GM19239 (cell line): ENCODE measurements around the gene RIMKLA.

Source experiments
- DNase-seq: peaks from one replicate; pipeline ENCODE4 v3.0.0; 2011; ENCODE audit warnings: low spot score; ENCODE audit not compliant: insufficient read length
- FAIRE-seq: peaks from 2 replicates; lab custom pipeline; 2011; peaks lifted over from hg19 to GRCh38; lab: Jason Lieb, UNC

RIMKLA gene

DNA sequence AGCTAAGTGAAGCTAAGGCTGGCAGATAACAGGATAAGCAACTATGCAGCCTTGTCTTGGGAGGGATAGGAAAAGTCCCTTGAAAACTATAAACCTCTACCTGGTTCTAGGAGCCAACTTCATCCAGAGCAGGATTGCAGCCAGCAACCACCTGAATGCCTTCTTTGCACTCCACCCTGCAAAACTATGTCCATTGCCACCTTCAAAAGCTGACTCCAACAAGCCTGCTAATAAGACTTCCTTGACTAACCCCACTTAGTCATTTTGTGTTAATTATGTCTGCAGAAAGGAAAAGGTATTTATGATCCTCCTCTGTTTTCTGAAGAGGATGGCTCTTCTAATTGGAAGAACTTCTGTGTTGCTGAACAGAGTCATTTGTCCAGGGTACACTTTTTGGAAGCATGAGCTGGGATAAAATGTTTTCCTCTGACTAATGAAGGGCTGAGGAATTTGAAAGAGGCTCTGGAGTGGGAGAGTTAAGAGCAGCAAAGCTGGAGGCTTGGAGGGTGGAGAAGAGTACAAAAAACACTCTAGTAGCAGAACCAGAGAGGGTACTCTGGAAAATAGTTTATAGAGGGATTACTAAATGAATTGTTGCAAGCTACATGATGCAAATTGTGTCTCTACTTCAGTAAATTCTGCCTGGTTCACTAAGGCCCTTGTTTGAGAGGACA lies 9.6 kb upstream of the RIMKLA start:
- FAIRE-seq: no peak
- DNase-seq: no peak

GRCh38 chr1:42372796-42373195 lies 7.8 kb upstream of the RIMKLA start:
- DNase-seq (no peak), FAIRE-seq (no peak)

GRCh38 chr1:42379794-42380585 lies 602 bp upstream of the RIMKLA start:
- peak; percentile 48 for DNase-seq
- peak; percentile 37 for FAIRE-seq

GRCh38 chr1:42381280-42381673 lies 685 bp downstream of the RIMKLA start:
- no peak for DNase-seq
- peak; percentile 23 for FAIRE-seq

DNA sequence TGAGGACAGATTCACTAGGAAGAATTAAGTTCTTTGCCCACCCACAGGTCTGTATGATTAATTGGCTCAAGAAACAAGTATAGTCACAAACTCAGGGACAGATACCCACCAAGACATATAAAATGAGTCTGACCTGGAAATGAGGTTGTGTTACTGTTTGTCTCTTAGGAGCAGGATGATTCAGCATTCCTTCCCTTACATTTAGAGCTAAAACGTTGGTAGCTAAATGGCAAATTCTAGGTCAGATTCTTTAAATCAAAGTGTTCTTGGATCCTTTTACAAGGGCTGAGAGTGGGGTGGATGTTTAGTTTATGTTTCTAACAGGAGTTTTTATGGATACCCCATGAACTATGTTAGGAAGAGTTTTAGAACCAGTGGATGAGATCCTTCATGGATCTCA lies 4.7 kb downstream of the RIMKLA start:
- DNase-seq (no peak), FAIRE-seq (peak; percentile 51)

DNA sequence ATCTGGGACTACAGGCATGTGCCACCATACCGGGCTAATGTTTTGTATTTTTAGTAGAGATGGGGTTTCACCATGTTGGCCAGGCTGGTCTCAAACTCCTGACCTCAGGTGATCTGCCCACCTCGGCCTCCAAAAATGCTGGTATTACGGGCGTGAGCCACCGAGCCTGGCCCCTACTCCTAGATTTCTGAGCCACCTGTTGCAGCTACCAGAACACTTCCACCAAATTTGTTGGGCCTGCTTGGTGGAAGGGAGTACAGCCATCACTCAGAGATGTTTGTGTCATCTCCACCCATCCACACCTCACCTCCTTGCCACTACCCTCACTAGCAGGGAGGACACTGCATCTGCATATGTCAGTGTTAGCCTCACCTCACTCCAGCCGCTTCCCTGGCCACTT lies 5.5 kb downstream of the RIMKLA start:
- no peak for DNase-seq
- no peak for FAIRE-seq

GRCh38 chr1:42392255-42392654 lies 11.7 kb downstream of the RIMKLA start:
- FAIRE-seq (no peak), DNase-seq (no peak)

- FAIRE-seq (no peak), DNase-seq (no peak)
These were observed 12.6 kb downstream of the RIMKLA start for GRCh38 chr1:42392967-42393848.

DNA sequence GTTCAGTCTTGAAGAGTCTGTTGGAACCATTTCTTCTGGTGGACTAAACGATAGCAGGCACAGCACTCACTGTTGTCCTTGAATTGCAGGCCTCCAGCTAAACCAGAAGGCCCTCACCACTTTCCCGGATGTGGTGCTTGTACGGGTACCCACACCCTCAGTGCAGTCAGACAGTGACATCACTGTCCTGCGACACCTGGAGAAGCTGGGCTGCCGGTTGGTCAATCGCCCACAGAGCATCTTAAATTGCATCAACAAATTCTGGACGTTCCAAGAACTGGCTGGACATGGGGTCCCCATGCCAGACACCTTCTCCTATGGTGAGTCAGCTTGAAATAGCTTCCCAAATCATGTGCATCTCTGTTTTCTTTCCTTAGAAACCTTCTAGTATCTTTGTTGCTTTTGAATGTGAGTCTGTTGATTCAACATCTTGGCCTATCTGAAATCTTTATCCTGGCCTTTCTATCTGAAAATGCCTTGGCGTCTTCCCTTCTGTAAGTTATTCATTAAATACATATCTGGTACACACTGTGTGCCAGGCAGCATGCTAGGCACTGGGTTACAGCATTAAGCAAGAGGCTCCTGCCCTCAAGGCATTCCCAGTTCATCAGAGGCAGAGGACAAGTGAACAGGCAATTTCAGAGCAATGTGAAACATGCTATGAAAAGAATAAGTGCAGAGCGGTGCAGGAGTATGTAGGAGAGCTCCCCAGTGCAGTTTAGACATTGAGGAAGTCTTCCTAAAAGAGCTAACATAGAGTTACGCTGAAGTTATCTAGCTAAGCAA lies 18.9 kb downstream of the RIMKLA start:
- DNase-seq (no peak), FAIRE-seq (no peak)

GRCh38 chr1:42403880-42404400 lies 23.3 kb downstream of the RIMKLA start:
- FAIRE-seq (no peak), DNase-seq (no peak)

- DNase-seq (no peak), FAIRE-seq (no peak)
These were observed 34.2 kb downstream of the RIMKLA start for GRCh38 chr1:42414551-42415496.

DNA sequence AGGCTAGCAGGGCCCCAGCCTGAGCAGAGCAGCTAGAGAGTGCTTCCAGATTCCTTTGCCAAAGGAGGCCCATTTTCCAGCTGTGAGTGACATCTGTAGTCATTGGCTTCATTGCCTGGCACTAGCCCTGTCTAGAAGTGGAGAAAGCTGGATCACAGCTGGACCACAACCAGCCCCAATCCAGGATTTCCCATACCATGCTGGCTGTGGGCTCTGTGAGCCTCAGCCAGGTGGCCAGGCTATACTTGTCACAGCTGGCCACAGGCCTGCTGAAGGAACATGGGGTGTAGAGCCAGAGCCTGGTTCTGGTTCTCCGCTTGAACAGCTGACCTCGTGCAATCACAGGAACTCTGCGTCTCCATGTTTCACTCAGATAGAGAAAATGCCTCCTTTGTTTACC lies 36.6 kb downstream of the RIMKLA start:
- DNase-seq: no peak
- no peak for FAIRE-seq

DNA sequence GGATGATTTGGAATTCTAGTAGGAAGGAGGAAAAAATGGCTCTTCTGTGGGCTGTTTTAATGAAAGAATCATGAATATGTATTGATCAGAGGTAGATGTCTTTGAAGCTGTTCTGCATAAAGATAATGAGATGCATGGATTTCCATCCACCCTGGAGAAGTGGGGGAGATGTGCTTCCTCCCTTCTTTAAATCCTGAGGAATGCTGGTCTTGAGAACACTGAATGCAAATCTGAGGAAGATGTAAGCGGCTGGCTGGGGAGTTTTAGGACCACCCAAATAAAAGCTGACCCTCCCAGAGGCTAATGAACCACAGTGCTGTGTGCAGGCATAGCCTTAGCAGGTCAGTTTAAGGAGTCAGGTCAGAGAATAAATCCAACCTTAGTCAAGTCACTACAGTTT lies 37.9 kb downstream of the RIMKLA start:
- FAIRE-seq: no peak
- DNase-seq: no peak

- no peak for FAIRE-seq
- DNase-seq: no peak
These were observed 38.7 kb downstream of the RIMKLA start for GRCh38 chr1:42419126-42419821.

DNA sequence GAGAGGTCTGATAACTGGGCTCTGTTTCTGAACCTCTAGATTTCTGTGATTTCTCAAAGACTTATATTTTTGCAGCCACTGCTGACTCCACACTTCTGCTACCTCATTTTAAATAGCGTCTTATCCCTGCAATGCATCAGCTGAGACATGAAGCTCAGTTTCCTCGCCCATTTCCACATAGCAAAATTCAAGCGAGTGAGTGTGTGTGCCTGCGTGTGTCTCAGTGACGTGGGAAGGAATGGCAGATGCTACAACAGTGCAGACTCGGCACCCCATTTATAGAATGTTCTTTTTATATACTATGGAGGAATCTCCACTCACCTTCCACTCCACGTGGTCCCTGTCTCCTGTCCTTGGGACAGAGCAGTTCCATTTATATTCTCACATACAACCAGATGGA lies 39.5 kb downstream of the RIMKLA start:
- FAIRE-seq (no peak), DNase-seq (no peak)

DNA sequence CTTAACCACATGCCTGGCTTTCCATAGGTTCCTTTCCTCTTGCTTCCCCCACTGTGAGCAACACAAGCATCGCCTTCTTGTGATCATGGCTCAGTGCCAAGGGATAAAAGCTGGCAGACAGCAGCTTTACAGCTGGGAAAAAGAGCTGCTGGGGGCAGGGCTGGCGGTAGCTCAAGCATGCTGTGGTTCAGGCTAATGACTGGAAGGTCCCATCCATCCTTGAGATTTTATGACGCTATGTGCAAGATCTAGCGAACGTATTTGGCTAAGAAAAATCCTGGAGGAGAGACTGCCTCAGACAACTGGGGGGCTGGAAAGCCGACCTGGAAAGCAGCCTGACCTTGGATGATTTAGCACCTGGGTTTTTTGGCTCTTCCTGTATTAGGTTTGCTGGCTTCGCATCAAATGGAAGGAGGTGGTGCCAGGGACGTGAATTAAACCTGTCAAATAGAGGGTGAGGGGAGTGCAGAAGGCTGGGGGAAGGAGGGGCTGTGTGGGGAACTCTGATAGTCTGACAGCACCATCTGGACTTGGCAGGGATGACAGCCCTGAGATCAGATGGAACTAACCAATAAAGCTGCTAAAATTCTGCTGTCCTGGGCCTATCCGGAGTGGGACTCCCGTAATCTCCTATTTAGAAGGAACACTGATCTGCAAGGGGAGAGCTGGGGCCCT lies 40.5 kb downstream of the RIMKLA start:
- no peak for FAIRE-seq
- DNase-seq: no peak

DNA sequence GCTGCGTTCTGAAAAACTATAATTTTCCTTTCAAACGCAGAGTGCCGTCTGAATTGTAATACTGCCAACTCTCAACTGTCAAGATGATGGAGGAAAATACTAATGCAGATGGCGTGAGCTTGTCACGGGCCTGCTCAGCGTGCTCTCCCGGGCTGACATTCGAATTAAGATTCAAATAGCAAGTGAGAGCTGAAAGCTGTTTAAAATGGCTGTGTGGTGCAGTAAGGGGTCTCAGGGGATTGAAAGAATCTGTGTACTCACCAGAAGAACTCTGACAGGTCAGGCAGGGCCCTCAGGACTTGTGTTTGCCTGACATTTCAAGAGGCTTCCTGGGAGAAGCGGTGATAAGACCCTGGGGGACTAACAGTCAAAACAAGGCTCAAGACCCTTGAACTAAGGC lies 42.1 kb downstream of the RIMKLA start:
- FAIRE-seq (no peak), DNase-seq (no peak)

DNA sequence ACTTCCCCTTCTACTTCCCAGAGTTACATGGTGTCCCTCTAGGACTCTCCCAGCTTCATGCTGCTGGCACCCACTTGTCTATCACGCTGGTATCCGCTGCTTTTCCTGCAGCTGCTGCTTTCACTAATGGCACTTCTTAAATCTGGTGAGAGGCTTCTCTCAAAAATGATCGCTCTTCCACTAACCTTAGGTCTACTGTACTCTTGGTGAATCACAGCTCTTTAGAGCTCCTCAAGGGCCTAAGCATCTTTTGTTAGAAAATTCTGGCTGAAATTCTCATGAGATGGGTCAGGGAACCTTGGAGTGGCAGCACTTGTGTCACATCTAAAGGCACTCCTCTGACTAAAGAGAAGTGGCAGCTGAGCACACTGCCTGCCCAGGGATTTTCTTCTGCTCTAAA lies 43.1 kb downstream of the RIMKLA start:
- no peak for FAIRE-seq
- DNase-seq: no peak
